ENCODE measurements around the gene SLC26A4. TPM values are rescaled to one million over a fixed set of nuclear protein-coding genes. Genes with fewer than 3 reads are reported as not detected.
A peak's percentile ranks its signal among the peaks of the same experiment; 100 is the strongest.

Gene SLC26A4
- total and polyA plus RNA-seq, 10 of the 15 experiments (the other 5 are each of a cell fraction or from before 2014, with no cell fraction given), result 0.01 to 0.18 (median 0.08) TPM; not detected in 5

DNA sequence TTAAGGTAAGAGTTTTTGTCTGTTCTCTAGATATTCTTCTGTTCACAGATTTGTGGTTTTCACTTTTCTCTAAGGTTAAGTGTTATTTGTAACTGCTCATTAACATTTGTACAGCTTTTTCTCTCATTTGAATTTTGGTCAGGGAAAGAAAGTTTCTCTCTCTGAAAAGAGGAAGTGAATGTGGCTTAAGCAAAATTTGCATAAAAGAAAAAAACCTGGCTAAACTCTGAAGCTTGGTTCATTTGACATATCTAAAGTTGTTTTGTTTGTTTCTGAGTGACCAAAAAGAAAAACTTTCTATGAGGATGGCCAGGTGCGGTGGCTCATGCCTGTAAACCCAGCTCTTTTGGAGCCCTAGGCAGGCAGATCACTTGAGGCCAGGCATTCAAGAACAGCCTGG lies 22.0 kb upstream of the SLC26A4 start (continued):
- TF ChIP-seq, protein P1, sequence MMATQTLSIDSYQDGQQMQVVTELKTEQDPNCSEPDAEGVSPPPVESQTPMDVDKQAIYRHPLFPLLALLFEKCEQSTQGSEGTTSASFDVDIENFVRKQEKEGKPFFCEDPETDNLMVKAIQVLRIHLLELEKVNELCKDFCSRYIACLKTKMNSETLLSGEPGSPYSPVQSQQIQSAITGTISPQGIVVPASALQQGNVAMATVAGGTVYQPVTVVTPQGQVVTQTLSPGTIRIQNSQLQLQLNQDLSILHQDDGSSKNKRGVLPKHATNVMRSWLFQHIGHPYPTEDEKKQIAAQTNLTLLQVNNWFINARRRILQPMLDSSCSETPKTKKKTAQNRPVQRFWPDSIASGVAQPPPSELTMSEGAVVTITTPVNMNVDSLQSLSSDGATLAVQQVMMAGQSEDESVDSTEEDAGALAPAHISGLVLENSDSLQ (IDR thresholded peaks at IDR 0.05), result peak; percentile 11; the same call in 1 of the 2 replicates
- TF ChIP-seq, protein P2, sequence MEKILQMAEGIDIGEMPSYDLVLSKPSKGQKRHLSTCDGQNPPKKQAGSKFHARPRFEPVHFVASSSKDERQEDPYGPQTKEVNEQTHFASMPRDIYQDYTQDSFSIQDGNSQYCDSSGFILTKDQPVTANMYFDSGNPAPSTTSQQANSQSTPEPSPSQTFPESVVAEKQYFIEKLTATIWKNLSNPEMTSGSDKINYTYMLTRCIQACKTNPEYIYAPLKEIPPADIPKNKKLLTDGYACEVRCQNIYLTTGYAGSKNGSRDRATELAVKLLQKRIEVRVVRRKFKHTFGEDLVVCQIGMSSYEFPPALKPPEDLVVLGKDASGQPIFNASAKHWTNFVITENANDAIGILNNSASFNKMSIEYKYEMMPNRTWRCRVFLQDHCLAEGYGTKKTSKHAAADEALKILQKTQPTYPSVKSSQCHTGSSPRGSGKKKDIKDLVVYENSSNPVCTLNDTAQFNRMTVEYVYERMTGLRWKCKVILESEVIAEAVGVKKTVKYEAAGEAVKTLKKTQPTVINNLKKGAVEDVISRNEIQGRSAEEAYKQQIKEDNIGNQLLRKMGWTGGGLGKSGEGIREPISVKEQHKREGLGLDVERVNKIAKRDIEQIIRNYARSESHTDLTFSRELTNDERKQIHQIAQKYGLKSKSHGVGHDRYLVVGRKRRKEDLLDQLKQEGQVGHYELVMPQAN (conservative IDR thresholded peaks at IDR 0.05), result no peak
- TF ChIP-seq TBL1XR1 (IDR thresholded peaks at IDR 0.05; ENCODE audit: low read depth, low read length) (peak; percentile 97), ZZZ3 (IDR thresholded peaks at IDR 0.05; ENCODE audit: control insufficient read depth, insufficient read length, low read depth) (no peak), HDAC2 (IDR thresholded peaks at IDR 0.05) (no peak), ZNF217 (IDR thresholded peaks at IDR 0.05) (peak; percentile 92; the same call in 1 of the 2 replicates), BACH1 (IDR thresholded peaks at IDR 0.05; ENCODE audit: borderline replicate concordance) (no peak; the same call in 1 of the 2 replicates), IRF4 (IDR thresholded peaks at IDR 0.05; ENCODE audit: low read depth, low read length) (no peak), YY1 (IDR thresholded peaks at IDR 0.05; ENCODE audit: low read depth, low read length) (no peak), FOXM1 (IDR thresholded peaks at IDR 0.05; ENCODE audit: low read depth, low read length) (0 out of 2 replicates have a peak, but pooled peaks have one; percentile 21), SMARCA5 (IDR thresholded peaks at IDR 0.05) (no peak), SP1 (IDR thresholded peaks at IDR 0.05; ENCODE audit: low read depth, low read length) (no peak), CBFB (IDR thresholded peaks at IDR 0.05; ENCODE audit: low read depth) (0 out of 2 replicates have a peak, but pooled peaks have one; percentile 53), RUNX3 (IDR thresholded peaks at IDR 0.05; ENCODE audit: low read length) (peak; percentile 88), MXI1 (IDR thresholded peaks at IDR 0.05; ENCODE audit: low read depth, low read length) (peak; percentile 49; the same call in 1 of the 2 replicates), ASH2L (IDR thresholded peaks at IDR 0.05; ENCODE audit: borderline replicate concordance, low read depth) (peak; percentile 50; the same call in 1 of the 2 replicates), NFYA (IDR thresholded peaks at IDR 0.05; ENCODE audit: borderline replicate concordance, low read depth, low read length) (no peak), RFX5 (IDR thresholded peaks at IDR 0.05; ENCODE audit: low read depth, low read length) (no peak)
- TF ChIP-seq, protein P3, sequence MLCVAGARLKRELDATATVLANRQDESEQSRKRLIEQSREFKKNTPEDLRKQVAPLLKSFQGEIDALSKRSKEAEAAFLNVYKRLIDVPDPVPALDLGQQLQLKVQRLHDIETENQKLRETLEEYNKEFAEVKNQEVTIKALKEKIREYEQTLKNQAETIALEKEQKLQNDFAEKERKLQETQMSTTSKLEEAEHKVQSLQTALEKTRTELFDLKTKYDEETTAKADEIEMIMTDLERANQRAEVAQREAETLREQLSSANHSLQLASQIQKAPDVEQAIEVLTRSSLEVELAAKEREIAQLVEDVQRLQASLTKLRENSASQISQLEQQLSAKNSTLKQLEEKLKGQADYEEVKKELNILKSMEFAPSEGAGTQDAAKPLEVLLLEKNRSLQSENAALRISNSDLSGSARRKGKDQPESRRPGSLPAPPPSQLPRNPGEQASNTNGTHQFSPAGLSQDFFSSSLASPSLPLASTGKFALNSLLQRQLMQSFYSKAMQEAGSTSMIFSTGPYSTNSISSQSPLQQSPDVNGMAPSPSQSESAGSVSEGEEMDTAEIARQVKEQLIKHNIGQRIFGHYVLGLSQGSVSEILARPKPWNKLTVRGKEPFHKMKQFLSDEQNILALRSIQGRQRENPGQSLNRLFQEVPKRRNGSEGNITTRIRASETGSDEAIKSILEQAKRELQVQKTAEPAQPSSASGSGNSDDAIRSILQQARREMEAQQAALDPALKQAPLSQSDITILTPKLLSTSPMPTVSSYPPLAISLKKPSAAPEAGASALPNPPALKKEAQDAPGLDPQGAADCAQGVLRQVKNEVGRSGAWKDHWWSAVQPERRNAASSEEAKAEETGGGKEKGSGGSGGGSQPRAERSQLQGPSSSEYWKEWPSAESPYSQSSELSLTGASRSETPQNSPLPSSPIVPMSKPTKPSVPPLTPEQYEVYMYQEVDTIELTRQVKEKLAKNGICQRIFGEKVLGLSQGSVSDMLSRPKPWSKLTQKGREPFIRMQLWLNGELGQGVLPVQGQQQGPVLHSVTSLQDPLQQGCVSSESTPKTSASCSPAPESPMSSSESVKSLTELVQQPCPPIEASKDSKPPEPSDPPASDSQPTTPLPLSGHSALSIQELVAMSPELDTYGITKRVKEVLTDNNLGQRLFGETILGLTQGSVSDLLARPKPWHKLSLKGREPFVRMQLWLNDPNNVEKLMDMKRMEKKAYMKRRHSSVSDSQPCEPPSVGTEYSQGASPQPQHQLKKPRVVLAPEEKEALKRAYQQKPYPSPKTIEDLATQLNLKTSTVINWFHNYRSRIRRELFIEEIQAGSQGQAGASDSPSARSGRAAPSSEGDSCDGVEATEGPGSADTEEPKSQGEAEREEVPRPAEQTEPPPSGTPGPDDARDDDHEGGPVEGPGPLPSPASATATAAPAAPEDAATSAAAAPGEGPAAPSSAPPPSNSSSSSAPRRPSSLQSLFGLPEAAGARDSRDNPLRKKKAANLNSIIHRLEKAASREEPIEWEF (IDR thresholded peaks at IDR 0.05; ENCODE audit: insufficient replicate concordance, low read depth, low read length), result peak; percentile 30
- TF ChIP-seq, protein P4, sequence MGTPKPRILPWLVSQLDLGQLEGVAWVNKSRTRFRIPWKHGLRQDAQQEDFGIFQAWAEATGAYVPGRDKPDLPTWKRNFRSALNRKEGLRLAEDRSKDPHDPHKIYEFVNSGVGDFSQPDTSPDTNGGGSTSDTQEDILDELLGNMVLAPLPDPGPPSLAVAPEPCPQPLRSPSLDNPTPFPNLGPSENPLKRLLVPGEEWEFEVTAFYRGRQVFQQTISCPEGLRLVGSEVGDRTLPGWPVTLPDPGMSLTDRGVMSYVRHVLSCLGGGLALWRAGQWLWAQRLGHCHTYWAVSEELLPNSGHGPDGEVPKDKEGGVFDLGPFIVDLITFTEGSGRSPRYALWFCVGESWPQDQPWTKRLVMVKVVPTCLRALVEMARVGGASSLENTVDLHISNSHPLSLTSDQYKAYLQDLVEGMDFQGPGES (IDR thresholded peaks at IDR 0.05), result no peak
